Measurements from ENCODE around the gene SMARCAD1.

DNA sequence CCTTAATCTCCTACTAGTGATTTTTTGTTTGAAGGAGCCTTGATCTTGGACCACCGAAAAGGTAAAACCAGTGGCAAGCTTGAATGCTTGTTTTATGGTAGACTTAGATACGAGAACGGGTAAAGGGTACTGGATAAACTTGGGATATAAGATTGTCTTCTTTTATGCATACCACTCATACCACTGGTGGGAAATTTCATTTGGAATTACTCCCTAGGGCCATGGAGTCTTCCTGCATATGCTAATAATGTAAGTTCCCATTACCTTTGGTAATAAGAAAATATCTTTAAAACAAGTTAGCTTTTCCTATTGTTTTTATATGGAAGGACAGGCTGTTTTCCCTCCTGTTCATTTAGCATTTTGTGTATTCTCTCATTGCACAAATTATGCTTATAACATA is 11.7 kb downstream of the SMARCAD1 start:
- TF ChIP-seq, protein P1, sequence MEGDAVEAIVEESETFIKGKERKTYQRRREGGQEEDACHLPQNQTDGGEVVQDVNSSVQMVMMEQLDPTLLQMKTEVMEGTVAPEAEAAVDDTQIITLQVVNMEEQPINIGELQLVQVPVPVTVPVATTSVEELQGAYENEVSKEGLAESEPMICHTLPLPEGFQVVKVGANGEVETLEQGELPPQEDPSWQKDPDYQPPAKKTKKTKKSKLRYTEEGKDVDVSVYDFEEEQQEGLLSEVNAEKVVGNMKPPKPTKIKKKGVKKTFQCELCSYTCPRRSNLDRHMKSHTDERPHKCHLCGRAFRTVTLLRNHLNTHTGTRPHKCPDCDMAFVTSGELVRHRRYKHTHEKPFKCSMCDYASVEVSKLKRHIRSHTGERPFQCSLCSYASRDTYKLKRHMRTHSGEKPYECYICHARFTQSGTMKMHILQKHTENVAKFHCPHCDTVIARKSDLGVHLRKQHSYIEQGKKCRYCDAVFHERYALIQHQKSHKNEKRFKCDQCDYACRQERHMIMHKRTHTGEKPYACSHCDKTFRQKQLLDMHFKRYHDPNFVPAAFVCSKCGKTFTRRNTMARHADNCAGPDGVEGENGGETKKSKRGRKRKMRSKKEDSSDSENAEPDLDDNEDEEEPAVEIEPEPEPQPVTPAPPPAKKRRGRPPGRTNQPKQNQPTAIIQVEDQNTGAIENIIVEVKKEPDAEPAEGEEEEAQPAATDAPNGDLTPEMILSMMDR (conservative IDR thresholded peaks at IDR 0.05), result no peak
- TF ChIP-seq ZFX (IDR thresholded peaks at IDR 0.05), result no peak

All from C4-2B (cell line).